Caco-2 (cell line): Measurements from ENCODE around the gene IL31. TPM values are rescaled to one million over a fixed set of nuclear protein-coding genes. Genes with fewer than 3 reads are reported as not detected.
A peak's percentile ranks its signal among the peaks of the same experiment; 100 is the strongest.

ENCODE experiments used
- BruUV-seq: library from RNA; stranded (reverse); fragments of 400-500 nt; replicated peaks from 2 replicates; lab custom pipeline; 2021; lab: Mats Ljungman, UMichigan
- CTCF ChIA-PET: fragments of 300-600 bp; sonication (Branson Sonifier 250); formaldehyde crosslinking; loops from one replicate; lab custom pipeline; 2022; ENCODE audit warnings: antibody characterized with exemption; lab: Charles Lee
- POLR2A ChIA-PET: fragments of 300-600 bp; sonication (Branson Sonifier 250); formaldehyde crosslinking; loops from one replicate; lab custom pipeline; 2022; ENCODE audit warnings: antibody characterized with exemption; lab: Charles Lee
- DNase-seq, 2 experiments: peaks; one replicate each; pipeline versions ENCODE4 v3.0.0 to v3.0.0-alpha.2; 2020 to 2022
- H3K27me3 ChIP-seq: replicated peaks from 2 replicates; pipeline ENCODE4 v1.6.0; 2011; ENCODE audit warnings: low read length; ENCODE audit not compliant: control insufficient read depth, insufficient read depth
- H3K36me3 ChIP-seq: 2 replicates; pipeline ENCODE4 v1.5.1; 2011; ENCODE audit warnings: low read length; ENCODE audit not compliant: control insufficient read depth, insufficient read depth
- H3K4me1 ChIP-seq: fragments of 250-450 bp; sonication (Bioruptor Pico); 2 replicates; pipeline ENCODE4 v1.5.1; 2020; ENCODE audit warnings: mild to moderate bottlenecking
- H3K4me3 ChIP-seq: 2 replicates; pipeline ENCODE4 v1.5.1; 2011; ENCODE audit warnings: low read depth, mild to moderate bottlenecking, control low read depth, low read length
- H3K9me3 ChIP-seq: fragments of 250-450 bp; sonication (Bioruptor Pico); 2 replicates; pipeline ENCODE4 v1.5.1; 2020; ENCODE audit warnings: mild to moderate bottlenecking, moderate library complexity
- H3K27ac Mint-ChIP-seq: one replicate; pipeline ENCODE4 v1.8.0; 2022; ENCODE audit warnings: mixed read lengths; ENCODE audit not compliant: unreplicated experiment
- H3K27me3 Mint-ChIP-seq: one replicate; pipeline ENCODE4 v1.8.0; 2022; ENCODE audit warnings: mixed read lengths; ENCODE audit not compliant: insufficient read depth, unreplicated experiment
- H3K36me3 Mint-ChIP-seq: one replicate; pipeline ENCODE4 v1.8.0; 2022; ENCODE audit warnings: mild to moderate bottlenecking, mixed read lengths; ENCODE audit not compliant: insufficient read depth, unreplicated experiment
- H3K4me1 Mint-ChIP-seq: one replicate; pipeline ENCODE4 v1.8.0; 2022; ENCODE audit warnings: low read depth, mixed read lengths; ENCODE audit not compliant: unreplicated experiment
- H3K4me3 Mint-ChIP-seq: one replicate; pipeline ENCODE4 v1.8.0; 2022; ENCODE audit warnings: mild to moderate bottlenecking, moderate library complexity, mixed read lengths; ENCODE audit not compliant: unreplicated experiment
- H3K9me3 Mint-ChIP-seq: one replicate; pipeline ENCODE4 v1.8.0; 2022; ENCODE audit warnings: mixed read lengths; ENCODE audit not compliant: unreplicated experiment
- CTCF ChIP-seq, 2 experiments: fragments of 200-600 bp in 1 of 2; IDR thresholded peaks; 1 replicate in 1 of 2; 2 replicates in 1 of 2; pipeline versions ENCODE4 v1.5.1 to v1.8.0; 2011 to 2022; ENCODE audit warnings: antibody characterized with exemption in 1 of 2, control low read depth in 1 of 2, inconsistent platforms in 1 of 2, low read depth in 1 of 2, low read length in 1 of 2, mild to moderate bottlenecking in 1 of 2, moderate library complexity in 1 of 2; ENCODE audit not compliant: insufficient read depth in 1 of 2, severe bottlenecking in 1 of 2, unreplicated experiment in 1 of 2
- intact Hi-C: fragments of 100-400 bp; cut with micrococcal nuclease; formaldehyde crosslinking; loops from one replicate; pipeline ENCODE4 v1.10.0; 2022; ENCODE audit not compliant: unreplicated experiment
- total RNA-seq: library from RNA; stranded (reverse); gene quantifications from 2 replicates; pipeline ENCODE4 v1.2.3, GENCODE V29; 2022

The IL31 gene
- total RNA-seq, 1 experiment from 2014 or later = not detected

- ChIA-PET POLR2A (interaction anchor here (0.7 kb wide), 1 partner anchor 128 kb away, joined by 3 read pairs; no protein-coding TSS in a partner anchor), CTCF (no interaction called here)
- no peak for DNase-seq
- BruUV-seq = TSS peak; percentile 43
- Mint-ChIP-seq H3K4me3 (no peak overlapping the region), H3K27me3 (no peaks in the 10 kb centered on the region), H3K36me3 (peaks cover 78% of the 10 kb centered on the region), H3K9me3 (no peaks in the 10 kb centered on the region), H3K4me1 (peaks cover 7% of the 10 kb centered on the region), H3K27ac (no peak overlapping the region)
- intact Hi-C loops = no loop called here
- no peak overlapping the region for H3K4me3 ChIP-seq
- no peaks in the 10 kb centered on the region for H3K4me1 ChIP-seq
- no peaks in the 10 kb centered on the region for H3K9me3 ChIP-seq
- no peaks in the 10 kb centered on the region; the same call in 1 of the 2 replicates for H3K36me3 ChIP-seq
- no peaks in the 10 kb centered on the region for H3K27me3 ChIP-seq
- no peak for TF ChIP-seq CTCF (IDR thresholded peaks at IDR 0.05; ENCODE audit: insufficient read depth in 1 of 2, low read depth in 1 of 2, low read length in 1 of 2, severe bottlenecking in 1 of 2, unreplicated experiment in 1 of 2)
Observed at GRCh38 chr12:122208073-122208820, 34.2 kb upstream of the IL31 start.

- peaks cover 7% of the 10 kb centered on the region for H3K4me1 Mint-ChIP-seq
- Histone ChIP-seq H3K4me1 (peaks cover 8% of the 10 kb centered on the region; the same call in 1 of the 2 replicates), H3K36me3 (no peaks in the 10 kb centered on the region; the same call in 1 of the 2 replicates), H3K27me3 (no peaks in the 10 kb centered on the region), H3K4me3 (no peak overlapping the region), H3K9me3 (no peaks in the 10 kb centered on the region)
- BruUV-seq = no TSS peak
- POLR2A ChIA-PET = no interaction called here
- H3K9me3 Mint-ChIP-seq = no peaks in the 10 kb centered on the region
- no peak overlapping the region for H3K27ac Mint-ChIP-seq
- DNase-seq = no peak
- TF ChIP-seq CTCF (IDR thresholded peaks at IDR 0.05; ENCODE audit: insufficient read depth in 1 of 2, low read depth in 1 of 2, low read length in 1 of 2, severe bottlenecking in 1 of 2, unreplicated experiment in 1 of 2) = no peak
- intact Hi-C loops = no loop called here
- peaks cover 74% of the 10 kb centered on the region for H3K36me3 Mint-ChIP-seq
- H3K4me3 Mint-ChIP-seq = no peak overlapping the region
- CTCF ChIA-PET = no interaction called here
- H3K27me3 Mint-ChIP-seq = no peaks in the 10 kb centered on the region
Observed at GRCh38 chr12:122207391-122207790, 33.4 kb upstream of the IL31 start.

GRCh38 chr12:122206976-122207375 is 33.0 kb upstream of the IL31 start:
- Histone ChIP-seq H3K4me3 (no peak overlapping the region), H3K36me3 (no peaks in the 10 kb centered on the region; the same call in 1 of the 2 replicates), H3K9me3 (no peaks in the 10 kb centered on the region), H3K4me1 (peaks cover 9% of the 10 kb centered on the region; the same call in 1 of the 2 replicates), H3K27me3 (no peaks in the 10 kb centered on the region)
- Mint-ChIP-seq H3K27ac (no peak overlapping the region), H3K27me3 (no peaks in the 10 kb centered on the region), H3K4me3 (no peak overlapping the region), H3K9me3 (no peaks in the 10 kb centered on the region), H3K4me1 (peaks cover 7% of the 10 kb centered on the region), H3K36me3 (peaks cover 70% of the 10 kb centered on the region)
- no TSS peak for BruUV-seq
- DNase-seq = no peak
- ChIA-PET CTCF (no interaction called here), POLR2A (no interaction called here)
- TF ChIP-seq CTCF (IDR thresholded peaks at IDR 0.05; ENCODE audit: insufficient read depth in 1 of 2, low read depth in 1 of 2, low read length in 1 of 2, severe bottlenecking in 1 of 2, unreplicated experiment in 1 of 2) = no peak
- intact Hi-C loops = no loop called here
